ENCODE data around the gene PDZD8.

DNA sequence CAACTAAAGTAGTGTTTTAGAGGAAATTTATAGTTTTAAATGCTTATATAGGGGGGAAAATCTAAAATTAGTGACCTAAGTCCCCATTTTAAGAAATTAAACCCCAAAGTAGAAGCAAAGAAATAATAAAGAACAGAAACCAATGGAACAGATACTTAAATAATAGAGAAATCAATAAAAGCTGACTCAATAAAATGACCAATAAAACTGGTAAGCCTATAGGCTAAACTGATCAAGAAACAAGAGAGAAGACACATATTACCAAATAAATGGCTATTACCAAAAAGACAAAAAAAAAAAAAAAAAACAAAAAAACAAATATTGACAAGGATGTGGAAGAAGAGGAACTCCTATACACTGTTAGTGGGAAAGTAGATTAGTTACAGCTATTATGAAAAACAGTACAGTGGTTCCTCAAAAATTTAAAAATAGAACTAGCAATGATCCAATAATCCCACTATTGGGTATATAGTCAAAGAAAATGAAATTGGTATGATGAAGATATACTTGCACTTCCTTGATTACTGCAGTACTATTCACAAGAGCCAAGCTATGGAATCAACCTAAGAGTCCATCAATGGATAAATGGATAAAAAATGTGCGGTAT lies 81.1 kb downstream of the PDZD8 start:
- TF ChIP-seq CTCF (IDR thresholded peaks at IDR 0.05) (no peak), EZH2 (IDR thresholded peaks at IDR 0.05) (no peak), EZH2phosphoT487 (IDR thresholded peaks at IDR 0.05) (no peak)
